Mammary epithelial cell (primary cell): Measurements from ENCODE around the gene MZB1.

Experiments
- EZH2 ChIP-seq: IDR thresholded peaks from 2 replicates; pipeline ENCODE4 v1.6.1; 2012; ENCODE audit warnings: low read length, inconsistent platforms, borderline replicate concordance
- TF ChIP-seq, protein P1 (sequence below), 2 donors: IDR thresholded peaks in 1 of 2; conservative IDR thresholded peaks in 1 of 2; 2 replicates each; pipeline ENCODE4 v1.5.1; 2011 to 2012; ENCODE audit warnings: inconsistent platforms in 2 of 2, low read length in 2 of 2, mild to moderate bottlenecking in 2 of 2, control low read depth in 1 of 2, low read depth in 1 of 2; ENCODE audit not compliant: insufficient read depth in 1 of 2; ENCODE audit errors: extremely low read depth in 1 of 2

DNA sequence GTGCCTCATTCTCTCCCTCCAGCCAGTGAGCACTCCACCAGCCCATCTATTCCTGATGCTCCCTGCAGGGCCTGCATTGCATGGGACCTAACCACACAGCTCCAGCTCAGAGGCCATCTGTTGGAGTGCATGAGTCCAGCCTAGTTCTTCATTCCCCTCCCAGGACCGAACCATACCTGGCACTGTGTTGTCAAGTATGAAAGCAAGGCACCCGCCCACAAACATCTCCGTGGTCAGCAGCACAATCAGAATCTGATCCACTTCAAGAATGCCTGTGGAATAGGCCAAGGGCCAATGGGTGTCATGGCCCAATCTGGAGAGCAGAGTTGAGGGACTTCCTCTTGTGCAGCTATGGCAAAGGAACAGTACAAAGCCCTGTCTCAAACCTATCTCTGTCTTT lies 12.5 kb downstream of the MZB1 start:
- TF ChIP-seq, protein P1, sequence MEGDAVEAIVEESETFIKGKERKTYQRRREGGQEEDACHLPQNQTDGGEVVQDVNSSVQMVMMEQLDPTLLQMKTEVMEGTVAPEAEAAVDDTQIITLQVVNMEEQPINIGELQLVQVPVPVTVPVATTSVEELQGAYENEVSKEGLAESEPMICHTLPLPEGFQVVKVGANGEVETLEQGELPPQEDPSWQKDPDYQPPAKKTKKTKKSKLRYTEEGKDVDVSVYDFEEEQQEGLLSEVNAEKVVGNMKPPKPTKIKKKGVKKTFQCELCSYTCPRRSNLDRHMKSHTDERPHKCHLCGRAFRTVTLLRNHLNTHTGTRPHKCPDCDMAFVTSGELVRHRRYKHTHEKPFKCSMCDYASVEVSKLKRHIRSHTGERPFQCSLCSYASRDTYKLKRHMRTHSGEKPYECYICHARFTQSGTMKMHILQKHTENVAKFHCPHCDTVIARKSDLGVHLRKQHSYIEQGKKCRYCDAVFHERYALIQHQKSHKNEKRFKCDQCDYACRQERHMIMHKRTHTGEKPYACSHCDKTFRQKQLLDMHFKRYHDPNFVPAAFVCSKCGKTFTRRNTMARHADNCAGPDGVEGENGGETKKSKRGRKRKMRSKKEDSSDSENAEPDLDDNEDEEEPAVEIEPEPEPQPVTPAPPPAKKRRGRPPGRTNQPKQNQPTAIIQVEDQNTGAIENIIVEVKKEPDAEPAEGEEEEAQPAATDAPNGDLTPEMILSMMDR (conservative IDR thresholded peaks at IDR 0.05 in 1 of 2, IDR thresholded peaks at IDR 0.05 in 1 of 2; ENCODE audit: extremely low read depth in 1 of 2, insufficient read depth in 1 of 2, low read depth in 1 of 2, low read length in 2 of 2): no peak
- TF ChIP-seq EZH2: no peak
